Immature natural killer cell (primary cell): ENCODE data around the gene CYP3A4. TPM values are rescaled to one million over a fixed set of nuclear protein-coding genes. Genes with fewer than 3 reads are reported as not detected.

Experiments used
- DNase-seq, 3 donors: peaks; one replicate each; pipeline ENCODE4 v3.0.0; 2022; ENCODE audit warnings: mixed read lengths in 1 of 3
- H3K27ac Mint-ChIP-seq, 6 donors: one replicate each; pipeline ENCODE4 v1.8.0; 2020; ENCODE audit warnings: mixed read lengths in 6 of 6, mild to moderate bottlenecking in 5 of 6, inconsistent platforms in 4 of 6, moderate library complexity in 3 of 6
- H3K27me3 Mint-ChIP-seq, 3 donors: one replicate each; pipeline ENCODE4 v1.8.0; 2020 to 2021; ENCODE audit warnings: low read depth in 3 of 3, mild to moderate bottlenecking in 3 of 3, mixed read lengths in 3 of 3, moderate library complexity in 3 of 3, inconsistent platforms in 1 of 3
- H3K36me3 Mint-ChIP-seq, 3 donors: one replicate each; pipeline ENCODE4 v1.8.0; 2020; ENCODE audit warnings: mixed read lengths in 3 of 3, inconsistent platforms in 2 of 3, mild to moderate bottlenecking in 2 of 3
- H3K4me1 Mint-ChIP-seq, 2 donors: one replicate each; pipeline ENCODE4 v1.8.0; 2020; ENCODE audit warnings: inconsistent platforms in 2 of 2, mild to moderate bottlenecking in 2 of 2, mixed read lengths in 2 of 2, moderate library complexity in 1 of 2
- H3K4me3 Mint-ChIP-seq, 5 donors: one replicate each; pipeline ENCODE4 v1.8.0; 2020; ENCODE audit warnings: mild to moderate bottlenecking in 5 of 5, mixed read lengths in 5 of 5, inconsistent platforms in 3 of 5, moderate library complexity in 3 of 5
- H3K9me3 Mint-ChIP-seq, 6 donors: one replicate each; pipeline ENCODE4 v1.8.0; 2020; ENCODE audit warnings: mild to moderate bottlenecking in 6 of 6, mixed read lengths in 6 of 6, inconsistent platforms in 4 of 6, moderate library complexity in 3 of 6
- polyA plus RNA-seq, 3 donors: library from polyadenylated mRNA; unstranded; fragments of 300-500 nt; fragmentation: Illumina TruSeq; gene quantifications; one replicate each; pipeline ENCODE4 v1.2.3, GENCODE V29; 2021

The CYP3A4 gene
- polyA plus RNA-seq, 3 donors from 2014 or later = not detected

GRCh38 chr7:99713995-99714570, 69.9 kb downstream of the CYP3A4 start:
- H3K27me3 Mint-ChIP-seq = peaks cover 1 to 5% (median 4%) of the 10 kb centered on the region in 3 donors
- H3K4me1 Mint-ChIP-seq = no peaks in the 10 kb centered on the region
- no peaks in the 10 kb centered on the region for H3K9me3 Mint-ChIP-seq
- no peak overlapping the region for H3K27ac Mint-ChIP-seq
- DNase-seq = no peak
- H3K4me3 Mint-ChIP-seq = no peak overlapping the region
- peaks cover 4 to 22% (median 13%) of the 10 kb centered on the region in 3 donors for H3K36me3 Mint-ChIP-seq

- Mint-ChIP-seq H3K4me1 (no peaks in the 10 kb centered on the region), H3K27me3 (peaks cover 0 to under 1% (median 0%) of the 10 kb centered on the region in 3 donors), H3K27ac (no peak overlapping the region), H3K4me3 (no peak overlapping the region), H3K9me3 (peaks cover 0 to 3% (median 0%) of the 10 kb centered on the region in 6 donors), H3K36me3 (peaks cover 4 to 17% (median 5%) of the 10 kb centered on the region in 3 donors)
- no peak for DNase-seq
Measured at GRCh38 chr7:99709838-99710578, 74.0 kb downstream of the CYP3A4 start.

GRCh38 chr7:99709260-99709659, 74.7 kb downstream of the CYP3A4 start:
- no peaks in the 10 kb centered on the region for H3K4me1 Mint-ChIP-seq
- no peak overlapping the region for H3K27ac Mint-ChIP-seq
- no peak for DNase-seq
- H3K9me3 Mint-ChIP-seq = peaks cover 0 to 3% (median 0%) of the 10 kb centered on the region in 6 donors
- no peaks in the 10 kb centered on the region for H3K27me3 Mint-ChIP-seq
- H3K4me3 Mint-ChIP-seq = no peak overlapping the region
- peaks cover 3 to 11% (median 4%) of the 10 kb centered on the region in 3 donors for H3K36me3 Mint-ChIP-seq

- Mint-ChIP-seq H3K27ac (no peak overlapping the region), H3K9me3 (peaks cover 0 to 3% (median 0%) of the 10 kb centered on the region in 6 donors), H3K36me3 (peaks cover 0 to 14% (median 4%) of the 10 kb centered on the region in 3 donors), H3K4me1 (no peaks in the 10 kb centered on the region), H3K27me3 (peaks cover 0 to 1% (median 0%) of the 10 kb centered on the region in 3 donors), H3K4me3 (no peak overlapping the region)
- DNase-seq = no peak
Measured at GRCh38 chr7:99707096-99707495, 76.9 kb downstream of the CYP3A4 start.

Other genes with a start within 250 kb of the CYP3A4 start
- 1 to 10 TPM in 2 of 3 donors, not detected in 1; 1.9 to 4.7 TPM for gene FAM200A, start 232.1 kb downstream of the CYP3A4 start, polyA plus RNA-seq
- 10 to 100 TPM; 69.8 to 98.9 (median 75.0) TPM for gene ZNF655, start 225.5 kb downstream of the CYP3A4 start, polyA plus RNA-seq
- 1 to 10 TPM; 1.3 to 6.5 (median 2.8) TPM for gene TMEM225B, start 185.9 kb downstream of the CYP3A4 start, polyA plus RNA-seq
- gene ZSCAN25, start 167.2 kb downstream of the CYP3A4 start, polyA plus RNA-seq = 10 to 100 TPM in 1 of 3 donors, 1 to 10 TPM in 2; 7.6 to 14.9 (median 9.6) TPM
- under 1 TPM in 1 of 3 donors, not detected in 2; 0.35 TPM for gene CYP3A5, start 104.2 kb downstream of the CYP3A4 start, polyA plus RNA-seq
- not detected for gene CYP3A7, start 49.0 kb downstream of the CYP3A4 start, polyA plus RNA-seq
- not detected for gene CYP3A43, start 43.8 kb upstream of the CYP3A4 start, polyA plus RNA-seq
- not detected for gene OR2AE1, start 92.8 kb upstream of the CYP3A4 start, polyA plus RNA-seq
- 10 to 100 TPM; 14.0 to 23.9 (median 14.7) TPM for gene TRIM4, start 135.3 kb upstream of the CYP3A4 start, polyA plus RNA-seq
- not detected for gene GJC3, start 145.4 kb upstream of the CYP3A4 start, polyA plus RNA-seq
- gene AZGP1, start 191.8 kb upstream of the CYP3A4 start, polyA plus RNA-seq = not detected
- gene ZKSCAN1, start 231.4 kb upstream of the CYP3A4 start, polyA plus RNA-seq = 10 to 100 TPM; 14.4 to 48.9 (median 18.7) TPM